Sigmoid colon (tissue), 4 donors: Measurements from ENCODE around the gene RBM42.

Experiments
- CTCF ChIP-seq, 4 experiments: fragments of 450-650 bp in 3 of 4; fragments of 200-600 bp in 1 of 4; IDR thresholded peaks; one replicate each; pipeline ENCODE4 v1.5.1; 2016 to 2019; ENCODE audit warnings: antibody characterized with exemption in 4 of 4, mild to moderate bottlenecking in 3 of 4, moderate library complexity in 2 of 4
- POLR2A ChIP-seq, 2 donors: fragments of 450-650 bp; IDR thresholded peaks; one replicate each; pipeline ENCODE4 v1.6.1; 2016; ENCODE audit warnings: antibody characterized with exemption in 2 of 2, mild to moderate bottlenecking in 2 of 2, moderate library complexity in 2 of 2
- POLR2AphosphoS5 ChIP-seq, 4 donors: sonication (generic); formaldehyde crosslinking; IDR thresholded peaks; one replicate each; pipeline ENCODE4 v1.6.1; 2017; ENCODE audit warnings: antibody characterized with exemption in 4 of 4

- TF ChIP-seq CTCF (IDR thresholded peaks at IDR 0.05): no peak
- TF ChIP-seq POLR2A (IDR thresholded peaks at IDR 0.05): no peak
- TF ChIP-seq POLR2AphosphoS5 (IDR thresholded peaks at IDR 0.05): no peak
These were observed 7.8 kb downstream of the RBM42 start for GRCh38 chr19:35636651-35637050.
